Heart left ventricle (tissue), 16 donors: ENCODE data around the gene FMNL3. TPM values are rescaled to one million over a fixed set of nuclear protein-coding genes. Genes with fewer than 3 reads are reported as not detected.
A peak's percentile ranks its signal among the peaks of the same experiment; 100 is the strongest.

Experiments used
- ATAC-seq, 4 donors: fragments of 200-7000 bp; cut with Tn5 transposase; one replicate each; pipeline ENCODE4 v1.9.1; 2020 to 2022; ENCODE audit warnings: moderate library complexity in 4 of 4, mild to moderate bottlenecking in 3 of 4, moderate number of reproducible peaks in 1 of 4
- DNase-seq, 5 donors: peaks; one replicate each; pipeline ENCODE4 v3.0.0-alpha.2; 2020
- H3K27ac ChIP-seq, 12 donors: fragments of 200-600 bp; sonication (generic) in 4 of 12; one replicate each; pipeline versions ENCODE4 v1.5.0 to v1.8.0; 2016 to 2022; ENCODE audit warnings: mild to moderate bottlenecking in 2 of 12
- H3K27me3 ChIP-seq, 9 donors: fragments of 200-600 bp; sonication (generic) in 2 of 9; one replicate each; pipeline versions ENCODE4 v1.5.1 to v1.8.0; 2016 to 2022; ENCODE audit warnings: mild to moderate bottlenecking in 3 of 9
- H3K36me3 ChIP-seq, 9 donors: fragments of 200-600 bp; sonication (generic) in 2 of 9; one replicate each; pipeline versions ENCODE4 v1.5.0 to v1.8.0; 2018 to 2022; ENCODE audit warnings: mild to moderate bottlenecking in 2 of 9
- H3K4me1 ChIP-seq, 12 donors: fragments of 200-600 bp; sonication (generic) in 4 of 12; one replicate each; pipeline versions ENCODE4 v1.5.0 to v1.8.0; 2016 to 2022; ENCODE audit warnings: mild to moderate bottlenecking in 3 of 12
- H3K4me3 ChIP-seq, 12 donors: fragments of 200-600 bp; sonication (generic) in 4 of 12; one replicate each; pipeline versions ENCODE4 v1.5.0 to v1.8.0; 2017 to 2022; ENCODE audit warnings: mild to moderate bottlenecking in 9 of 12, moderate library complexity in 4 of 12
- H3K9me3 ChIP-seq, 12 donors: fragments of 200-600 bp; sonication (generic) in 4 of 12; one replicate each; pipeline versions ENCODE4 v1.5.0 to v1.8.0; 2016 to 2022; ENCODE audit warnings: mild to moderate bottlenecking in 1 of 12
- POLR2A ChIP-seq, 2 donors: fragments of 450-650 bp; IDR thresholded peaks; one replicate each; pipeline ENCODE4 v1.6.1; 2017; ENCODE audit warnings: antibody characterized with exemption in 2 of 2, mild to moderate bottlenecking in 2 of 2, moderate library complexity in 2 of 2
- WGBS, 4 donors: extraction: QIAGEN DNeasy Blood & Tissue Kit in 2 of 4; methylation state at CpG; one replicate each; pipeline versions ENCODE4 v1.1.5 to v1.1.7; 2013 to 2018; 5-methylcytosine and 5-hydroxymethylcytosine counted together
- intact Hi-C, 10 donors: fragments of 100-400 bp; cut with DNase I; formaldehyde crosslinking; loops; one replicate each; pipeline versions ENCODE4 v1.11.1 to v1.14.2; 2022
- polyA plus RNA-seq, 2 donors: library from polyadenylated mRNA; stranded (reverse); fragments of 200-250 nt; gene quantifications; one replicate each; pipeline ENCODE4 v1.2.3, GENCODE V29; 2013
- total RNA-seq, 9 donors: library from RNA; depleted of rRNA in 2 of 9; stranded (reverse); fragments of >200 nt in 2 of 9; fragmentation: NEBNext Ultra II Directional in 3 of 9; extraction: Animal tissue kit (Norgen Biotek cat#: 25700) in 3 of 9; gene quantifications; one replicate each; pipeline versions ENCODE4 v1.1.0 to v1.2.4, GENCODE V29; 2016 to 2023
- TF ChIP-seq, protein P1 (sequence below), 12 donors: fragments of 200-600 bp; sonication (generic) in 4 of 12; IDR thresholded peaks; one replicate each; pipeline versions ENCODE4 v1.5.0 to v1.8.0; 2018 to 2022; ENCODE audit warnings: antibody characterized with exemption in 12 of 12, mild to moderate bottlenecking in 5 of 12
- donor health status: ischemic (EF 13 %, LVEDD 7.1; RV severe dilation, severe dysfunction).
- donor health status: healthy with polysubstance abuse.
- donor health status: DM: no; HTN: yes; CAD: no.
- donor health status: DM: no; HTN: no; CAD: no.
- donor health status: ischemic (EF 25% LVEDD 6.9; RV normal size, moderate dysfunction).
- donor health status: ischemic (EF 25% LVEDD 5.7; RV mildly dilated, moderate dysfunction).
- donor health status: healthy.
- donor health status: DM: yes; HTN: yes; CAD: no.
- donor health status: ischemic (EF 35%, LVEDD 5.7; RV mildly dilated, moderate dysfunction).
- donor health status: nonischemic (EF 11% LVEDD 7.7; RV severe dilation, severe dysfunction).
- donor health status: DM: yes; HTN: yes; CAD: no.
- donor health status: PGD.
- donor health status: ischemic (EF 29% LVEDD 5.4; RV normal size, mild dysfunction).
- donor health status: nonischemic (EF 23%, LVEDD 6.1; RV moderate dilation, normal function).

FMNL3 gene
- total and polyA plus RNA-seq, 11 donors: 5.9 to 33.9 (median 13.0) TPM

DNA sequence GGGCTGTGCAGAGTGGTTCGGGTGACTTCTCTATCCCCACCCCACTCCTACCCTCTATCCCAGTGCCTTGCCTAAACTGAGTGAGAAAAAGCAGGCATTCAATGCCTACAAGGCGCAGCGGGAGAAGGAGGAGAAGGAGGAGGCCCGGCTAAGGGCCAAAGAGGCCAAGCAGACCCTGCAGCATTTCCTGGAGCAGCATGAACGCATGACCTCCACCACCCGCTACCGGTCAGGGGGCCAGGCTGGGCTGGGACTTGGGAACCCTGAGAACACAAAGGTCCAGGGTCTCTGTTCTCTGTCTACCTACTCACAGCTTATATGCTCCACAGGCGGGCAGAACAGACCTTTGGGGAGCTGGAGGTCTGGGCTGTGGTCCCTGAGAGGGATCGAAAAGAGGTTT, 72.2 kb downstream of the FMNL3 start:
- Histone ChIP-seq H3K9me3 (no peaks in the 10 kb centered on the region), H3K4me3 (no peak overlapping the region), H3K4me1 (peaks cover 0 to 19% (median 14%) of the 10 kb centered on the region in 12 donors), H3K27me3 (no peaks in the 10 kb centered on the region), H3K27ac (no peak overlapping the region), H3K36me3 (peaks cover 0 to 50% (median 23%) of the 10 kb centered on the region in 9 donors)
- TF ChIP-seq, protein P1, sequence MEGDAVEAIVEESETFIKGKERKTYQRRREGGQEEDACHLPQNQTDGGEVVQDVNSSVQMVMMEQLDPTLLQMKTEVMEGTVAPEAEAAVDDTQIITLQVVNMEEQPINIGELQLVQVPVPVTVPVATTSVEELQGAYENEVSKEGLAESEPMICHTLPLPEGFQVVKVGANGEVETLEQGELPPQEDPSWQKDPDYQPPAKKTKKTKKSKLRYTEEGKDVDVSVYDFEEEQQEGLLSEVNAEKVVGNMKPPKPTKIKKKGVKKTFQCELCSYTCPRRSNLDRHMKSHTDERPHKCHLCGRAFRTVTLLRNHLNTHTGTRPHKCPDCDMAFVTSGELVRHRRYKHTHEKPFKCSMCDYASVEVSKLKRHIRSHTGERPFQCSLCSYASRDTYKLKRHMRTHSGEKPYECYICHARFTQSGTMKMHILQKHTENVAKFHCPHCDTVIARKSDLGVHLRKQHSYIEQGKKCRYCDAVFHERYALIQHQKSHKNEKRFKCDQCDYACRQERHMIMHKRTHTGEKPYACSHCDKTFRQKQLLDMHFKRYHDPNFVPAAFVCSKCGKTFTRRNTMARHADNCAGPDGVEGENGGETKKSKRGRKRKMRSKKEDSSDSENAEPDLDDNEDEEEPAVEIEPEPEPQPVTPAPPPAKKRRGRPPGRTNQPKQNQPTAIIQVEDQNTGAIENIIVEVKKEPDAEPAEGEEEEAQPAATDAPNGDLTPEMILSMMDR (IDR thresholded peaks at IDR 0.05): no peak
- no peak for TF ChIP-seq POLR2A (IDR thresholded peaks at IDR 0.05)
- WGBS, 4 donors: 83 to 87% (median 84%) methylated on average over 9 of the region's 9 CpGs
- peak in 1 of 5 donors; percentile 25 for DNase-seq
- intact Hi-C loops: loop anchor here in 1 of 10 donors (10.0 kb wide), 1 partner anchor 210 kb away; the partner anchor contains the start of gene BCDIN3D
- ATAC-seq: no peak

DNA sequence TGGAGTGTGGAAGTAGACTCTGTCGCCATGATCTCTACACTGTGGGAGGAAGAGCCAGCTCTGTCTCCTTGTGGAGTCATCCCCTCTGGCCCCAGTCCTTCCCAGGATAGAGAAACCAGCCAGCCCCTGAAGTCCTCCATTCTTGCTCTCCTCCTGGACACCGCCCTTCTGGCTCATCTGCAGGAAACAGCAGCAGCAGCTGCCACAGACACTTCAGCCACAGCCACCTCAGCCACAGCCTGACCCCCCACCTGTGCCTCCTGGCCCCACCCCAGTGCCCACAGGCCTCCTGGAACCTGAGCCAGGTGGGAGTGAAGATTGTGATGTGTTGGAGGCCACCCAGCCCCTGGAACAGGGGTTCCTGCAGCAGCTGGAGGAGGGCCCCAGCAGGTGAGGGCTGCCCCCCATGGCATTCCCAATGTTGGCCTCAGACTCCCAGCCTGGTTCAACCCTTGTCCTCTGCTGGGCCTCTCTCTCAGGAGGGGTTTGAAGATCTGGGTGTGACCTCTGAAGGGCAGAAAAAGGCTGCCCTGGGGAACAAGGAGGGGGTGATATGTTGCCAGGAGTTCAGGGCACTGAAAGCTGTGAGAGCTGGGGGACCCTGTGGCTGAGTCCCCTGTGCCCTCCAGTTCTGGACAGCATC, 73.4 kb downstream of the FMNL3 start:
- Histone ChIP-seq H3K36me3 (peaks cover 0 to 48% (median 21%) of the 10 kb centered on the region in 9 donors), H3K9me3 (no peaks in the 10 kb centered on the region), H3K27me3 (no peaks in the 10 kb centered on the region), H3K4me3 (no peak overlapping the region), H3K27ac (no peak overlapping the region), H3K4me1 (peaks cover 0 to 19% (median 14%) of the 10 kb centered on the region in 12 donors)
- TF ChIP-seq POLR2A (IDR thresholded peaks at IDR 0.05): no peak
- TF ChIP-seq, protein P1 (IDR thresholded peaks at IDR 0.05): no peak
- 91 to 100% (median 97%) methylated on average over 2 of the region's 2 CpGs for WGBS, 4 donors
- no peak for ATAC-seq
- DNase-seq: peak in 1 of 5 donors; percentile 51
- intact Hi-C loops: loop anchor here in 1 of 10 donors (10.0 kb wide), 1 partner anchor 211 kb away; the partner anchor contains the start of gene BCDIN3D

DNA sequence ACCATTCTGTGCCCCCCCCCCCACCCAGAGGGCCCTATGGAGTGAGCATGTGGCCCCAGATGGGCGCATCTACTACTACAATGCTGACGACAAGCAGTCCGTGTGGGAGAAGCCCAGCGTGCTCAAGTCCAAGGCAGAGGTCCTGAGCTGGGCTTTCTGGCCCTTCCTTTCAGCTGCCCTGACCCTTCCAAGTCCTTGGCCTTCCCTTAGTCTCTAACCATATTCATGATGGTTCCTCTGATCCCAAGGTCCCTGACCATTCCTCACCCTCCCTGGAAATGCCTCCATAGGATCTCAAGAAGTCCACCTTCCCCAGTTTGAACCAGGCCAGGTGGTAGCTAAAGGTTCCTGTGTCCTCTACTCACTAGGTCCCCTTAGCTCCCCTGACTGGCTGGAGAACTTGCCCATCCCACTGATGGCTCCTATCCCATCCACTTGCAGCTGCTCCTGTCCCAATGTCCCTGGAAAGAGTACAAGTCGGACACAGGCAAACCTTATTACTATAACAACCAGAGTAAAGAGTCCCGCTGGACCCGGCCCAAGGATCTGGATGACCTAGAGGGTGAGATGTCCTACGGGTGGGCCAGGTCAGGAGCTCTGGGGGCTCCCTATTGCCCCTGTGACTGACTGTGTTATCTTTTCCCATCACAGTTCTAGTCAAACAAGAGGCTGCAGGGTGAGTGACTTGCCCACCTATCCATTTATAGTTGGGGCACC, 74.1 kb downstream of the FMNL3 start:
- Histone ChIP-seq H3K9me3 (no peaks in the 10 kb centered on the region), H3K27ac (no peak overlapping the region), H3K4me3 (no peak overlapping the region), H3K36me3 (peaks cover 0 to 41% (median 18%) of the 10 kb centered on the region in 9 donors), H3K27me3 (no peaks in the 10 kb centered on the region), H3K4me1 (peaks cover 0 to 19% (median 14%) of the 10 kb centered on the region in 12 donors)
- 84 to 92% (median 89%) methylated on average over 8 of the region's 8 CpGs for WGBS, 4 donors
- no peak for ATAC-seq
- TF ChIP-seq, protein P1 (IDR thresholded peaks at IDR 0.05): no peak
- TF ChIP-seq POLR2A (IDR thresholded peaks at IDR 0.05): no peak
- intact Hi-C loops: loop anchor here in 1 of 10 donors (10.0 kb wide), 1 partner anchor 212 kb away; the partner anchor contains the start of gene BCDIN3D
- DNase-seq: peak in 1 of 5 donors; percentile 29

DNA sequence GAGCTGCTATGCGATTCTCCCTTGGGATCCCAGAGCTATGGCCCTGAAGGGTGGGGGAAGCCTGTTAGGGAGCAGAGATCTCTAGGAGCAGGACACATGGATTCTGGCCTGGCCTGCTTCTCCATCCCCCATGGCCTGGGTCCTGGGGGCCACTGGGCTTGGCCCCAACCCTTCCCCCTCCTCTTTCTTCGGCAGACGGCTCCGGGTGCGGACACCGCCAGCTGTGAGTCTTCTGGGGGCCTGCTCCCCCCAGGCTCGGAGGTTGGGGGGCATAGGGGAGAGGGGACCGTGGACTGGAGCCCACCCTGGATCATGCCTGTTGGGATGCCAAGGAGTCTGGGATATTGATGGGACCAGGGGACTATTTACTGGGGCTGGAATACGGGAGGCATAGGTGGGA, 74.8 kb downstream of the FMNL3 start:
- H3K4me1 ChIP-seq: peaks cover 0 to 13% (median 11%) of the 10 kb centered on the region in 12 donors
- peaks cover 0 to 36% (median 13%) of the 10 kb centered on the region in 9 donors for H3K36me3 ChIP-seq
- intact Hi-C loops: loop anchor here in 1 of 10 donors (10.0 kb wide), 1 partner anchor 212 kb away; the partner anchor contains the start of gene BCDIN3D
- 92 to 94% (median 93%) methylated on average over 6 to 9 of the region's 9 CpGs for WGBS, 4 donors
- ATAC-seq (no peak), DNase-seq (peak in 1 of 5 donors; percentile 38)
- no peak overlapping the region for H3K27ac ChIP-seq
- H3K4me3 ChIP-seq: no peak overlapping the region
- TF ChIP-seq, protein P1 (IDR thresholded peaks at IDR 0.05): no peak
- TF ChIP-seq POLR2A (IDR thresholded peaks at IDR 0.05): no peak
- H3K27me3 ChIP-seq: no peaks in the 10 kb centered on the region
- H3K9me3 ChIP-seq: no peaks in the 10 kb centered on the region
